HepG2 (cell line): ENCODE measurements around the gene UBE2L6. TPM values are rescaled to one million over a fixed set of nuclear protein-coding genes. Genes with fewer than 3 reads are reported as not detected.

Source experiments
- BRCA1 ChIP-seq: sonication (generic); formaldehyde crosslinking; IDR thresholded peaks from 2 replicates; pipeline ENCODE4 v1.4.0; 2020; ENCODE audit warnings: missing genetic modification reagents
- ERF ChIP-seq: IDR thresholded peaks from 2 replicates; pipeline ENCODE4 v1.6.1; 2018; ENCODE audit warnings: missing biosample characterization, missing genetic modification reagents
- HES4 ChIP-seq: sonication (generic); formaldehyde crosslinking; IDR thresholded peaks from 2 replicates; pipeline ENCODE4 v1.9.0; 2021; ENCODE audit warnings: mild to moderate bottlenecking, missing genetic modification reagents, borderline replicate concordance
- HNRNPL ChIP-seq: fragments of 200-400 bp; formaldehyde crosslinking; IDR thresholded peaks from 2 replicates; pipeline ENCODE4 v1.6.1; 2017; ENCODE audit warnings: mild to moderate bottlenecking, low read depth, low read length
- KDM6A ChIP-seq: IDR thresholded peaks from 2 replicates; pipeline ENCODE4 v1.6.1; 2016; ENCODE audit warnings: low read depth
- PPARG ChIP-seq: conservative IDR thresholded peaks from 2 replicates; pipeline ENCODE4 v1.6.1; 2016; ENCODE audit warnings: missing biosample characterization, missing genetic modification reagents
- RXRA ChIP-seq: sonication (generic); formaldehyde crosslinking; IDR thresholded peaks from 2 replicates; pipeline ENCODE4 v1.5.1; 2020; ENCODE audit warnings: missing genetic modification reagents
- SNAI1 ChIP-seq: sonication (generic); formaldehyde crosslinking; IDR thresholded peaks from 2 replicates; pipeline ENCODE4 v1.5.0; 2020; ENCODE audit warnings: mild to moderate bottlenecking, missing genetic modification reagents, borderline replicate concordance
- SOX6 ChIP-seq, 2 experiments: fragments of 450-650 bp in 1 of 2; sonication (generic) in 1 of 2; formaldehyde crosslinking in 1 of 2; IDR thresholded peaks; 2 replicates each; pipeline versions ENCODE4 v1.4.0 to v1.6.1; 2017 to 2020; ENCODE audit warnings: antibody characterized with exemption in 1 of 2, mild to moderate bottlenecking in 1 of 2, missing genetic modification reagents in 1 of 2
- YEATS2 ChIP-seq: sonication (generic); formaldehyde crosslinking; IDR thresholded peaks from 2 replicates; pipeline ENCODE4 v1.4.0; 2020; ENCODE audit warnings: missing genetic modification reagents, borderline replicate concordance
- ZNF253 ChIP-seq: sonication (generic); formaldehyde crosslinking; IDR thresholded peaks from 2 replicates; pipeline ENCODE4 v1.8.0; 2022; ENCODE audit warnings: mild to moderate bottlenecking, missing genetic modification reagents, borderline replicate concordance
- ZNF33B ChIP-seq: sonication (generic); formaldehyde crosslinking; IDR thresholded peaks from 2 replicates; pipeline ENCODE4 v1.5.1; 2020; ENCODE audit warnings: mild to moderate bottlenecking, missing genetic modification reagents
- ZNF619 ChIP-seq: sonication (generic); formaldehyde crosslinking; IDR thresholded peaks from 2 replicates; pipeline ENCODE4 v1.4.0; 2020; ENCODE audit warnings: mild to moderate bottlenecking, missing genetic modification reagents
- ZNF709 ChIP-seq: sonication (generic); formaldehyde crosslinking; IDR thresholded peaks from 2 replicates; pipeline ENCODE4 v1.5.0; 2020; ENCODE audit warnings: mild to moderate bottlenecking, missing genetic modification reagents
- polyA plus RNA-seq, 8 experiments: library from polyadenylated mRNA; depleted of rRNA in 3 of 8; stranded (reverse) in 7 of 8; unstranded in 1 of 8; fragments of >200 nt; fragmentation: Illumina TruSeq in 4 of 8; extraction: Trizol in 4 of 8; gene quantifications; 2 replicates each; pipeline versions ENCODE4 v1.2.1 to v1.2.3, GENCODE V29; 2011 to 2016; ENCODE audit warnings: low read depth in 4 of 8, missing spikeins in 1 of 8, mixed read lengths in 1 of 8; ENCODE audit not compliant: insufficient read depth in 1 of 8
- total RNA-seq, 5 experiments: library from RNA; depleted of rRNA; stranded (reverse); fragments of >200 nt; fragmentation: Illumina TruSeq; extraction: Trizol; gene quantifications; 2 replicates each; pipeline ENCODE4 v1.2.3, GENCODE V29; 2016; ENCODE audit warnings: low read depth in 1 of 5
- TF ChIP-seq, protein P1 (sequence below): sonication (generic); formaldehyde crosslinking; IDR thresholded peaks from 2 replicates; pipeline ENCODE4 v1.5.0; 2020; ENCODE audit warnings: mild to moderate bottlenecking, missing genetic modification reagents, borderline replicate concordance
- TF ChIP-seq, protein P2 (sequence below): sonication (generic); formaldehyde crosslinking; IDR thresholded peaks from 2 replicates; pipeline ENCODE4 v1.4.0; 2020; ENCODE audit warnings: low read depth, mild to moderate bottlenecking, missing genetic modification reagents
- TF ChIP-seq, protein P3 (sequence below): sonication (generic); IDR thresholded peaks from 2 replicates; pipeline ENCODE4 v1.6.1; 2016; ENCODE audit warnings: low read depth, borderline replicate concordance
- TF ChIP-seq, protein P4 (sequence below): sonication (generic); formaldehyde crosslinking; conservative IDR thresholded peaks from 2 replicates; pipeline ENCODE4 v1.8.0; 2022; ENCODE audit warnings: mild to moderate bottlenecking, moderate library complexity, missing genetic modification reagents
- TF ChIP-seq, protein P5 (sequence below): IDR thresholded peaks from 2 replicates; pipeline ENCODE4 v1.6.1; 2016; ENCODE audit warnings: mild to moderate bottlenecking, missing biosample characterization, missing genetic modification reagents
- TF ChIP-seq, protein P6 (sequence below): sonication (generic); formaldehyde crosslinking; IDR thresholded peaks from 2 replicates; pipeline ENCODE4 v1.5.0; 2020; ENCODE audit warnings: missing genetic modification reagents
- TF ChIP-seq, protein P7 (sequence below): IDR thresholded peaks from 2 replicates; pipeline ENCODE4 v1.6.1; 2016; ENCODE audit warnings: low read depth, borderline replicate concordance

Gene UBE2L6
- total and polyA plus RNA-seq, 2 of the 13 experiments (the other 11 are each of a cell fraction or from before 2014, with no cell fraction given) = 30.3 to 30.4 TPM

DNA sequence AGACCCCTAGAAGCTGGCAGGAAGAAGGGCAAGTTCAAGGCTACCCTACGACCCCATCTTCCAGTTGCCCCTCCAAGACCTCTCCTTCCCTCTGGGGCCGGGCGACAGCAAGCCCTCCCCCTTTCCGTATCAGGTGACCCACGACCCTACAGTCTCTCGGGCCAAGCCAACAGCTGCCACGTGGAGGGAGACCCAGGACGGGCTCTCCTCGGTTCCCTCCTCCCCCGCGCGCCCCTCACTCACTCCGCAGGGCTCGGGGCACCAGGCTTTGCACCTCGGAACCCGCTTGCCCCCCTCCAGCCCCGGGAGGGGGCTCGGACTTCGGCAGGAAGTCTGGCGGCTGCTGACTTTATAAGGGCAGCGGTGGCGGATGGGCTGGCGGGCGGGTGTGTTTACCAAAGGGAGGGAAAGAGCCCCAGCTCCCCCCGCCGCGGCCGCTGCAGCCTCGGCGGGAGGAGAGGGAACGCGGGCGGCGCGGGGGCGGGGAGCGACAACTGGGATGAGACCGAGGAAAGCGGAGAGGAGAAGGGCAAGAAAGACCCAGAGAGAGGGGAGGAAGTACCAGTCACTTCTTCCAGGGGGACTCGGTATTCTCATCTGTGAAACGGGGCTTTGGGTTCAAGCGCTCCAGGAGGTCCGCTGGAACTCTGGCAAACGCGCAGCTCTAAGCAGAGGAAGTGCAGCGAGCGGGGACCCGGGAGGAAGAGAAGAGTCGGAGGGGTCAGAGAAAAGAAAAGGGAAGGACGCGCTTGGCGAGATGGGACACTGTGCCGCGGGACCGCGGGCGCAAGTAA lies 52.7 kb downstream of the UBE2L6 start (continued):
- TF ChIP-seq BRCA1 (no peak), HES4 (CRISPR knock-in tag) (peak; percentile 32; the same call in 1 of the 2 replicates), SNAI1 (CRISPR knock-in tag) (peak; percentile 78; the same call in 1 of the 2 replicates), ZNF709 (CRISPR knock-in tag) (no peak; the same call in 1 of the 2 replicates), RXRA (CRISPR knock-in tag) (no peak), ZNF619 (CRISPR knock-in tag) (peak; percentile 31; the same call in 1 of the 2 replicates), YEATS2 (CRISPR knock-in tag) (peak; percentile 29; the same call in 1 of the 2 replicates), ZNF253 (no peak), ZNF33B (CRISPR knock-in tag) (0 out of 2 replicates have a peak, but pooled peaks have one; percentile 19), PPARG (CRISPR knock-in tag) (no peak), KDM6A (no peak), ERF (CRISPR knock-in tag) (peak; percentile 31; the same call in 1 of the 2 replicates), SOX6 (IDR thresholded peaks at IDR 0.05) (no peak), SOX6 (CRISPR knock-in tag; IDR thresholded peaks at IDR 0.05) (peak; percentile 58), HNRNPL (0 out of 2 replicates have a peak, but pooled peaks have one; percentile 55)
- TF ChIP-seq, protein P1, sequence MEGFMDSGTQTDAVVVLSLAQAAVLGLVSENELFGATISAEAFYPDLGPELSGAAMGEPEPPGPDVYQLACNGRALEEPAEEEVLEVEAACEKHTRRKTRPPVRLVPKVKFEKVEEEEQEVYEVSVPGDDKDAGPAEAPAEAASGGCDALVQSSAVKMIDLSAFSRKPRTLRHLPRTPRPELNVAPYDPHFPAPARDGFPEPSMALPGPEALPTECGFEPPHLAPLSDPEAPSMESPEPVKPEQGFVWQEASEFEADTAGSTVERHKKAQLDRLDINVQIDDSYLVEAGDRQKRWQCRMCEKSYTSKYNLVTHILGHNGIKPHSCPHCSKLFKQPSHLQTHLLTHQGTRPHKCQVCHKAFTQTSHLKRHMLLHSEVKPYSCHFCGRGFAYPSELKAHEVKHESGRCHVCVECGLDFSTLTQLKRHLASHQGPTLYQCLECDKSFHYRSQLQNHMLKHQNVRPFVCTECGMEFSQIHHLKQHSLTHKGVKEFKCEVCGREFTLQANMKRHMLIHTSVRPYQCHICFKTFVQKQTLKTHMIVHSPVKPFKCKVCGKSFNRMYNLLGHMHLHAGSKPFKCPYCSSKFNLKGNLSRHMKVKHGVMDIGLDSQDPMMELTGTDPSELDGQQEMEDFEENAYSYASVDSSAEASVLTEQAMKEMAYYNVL (CRISPR knock-in tag) = peak; percentile 54; the same call in 1 of the 2 replicates
- TF ChIP-seq, protein P2, sequence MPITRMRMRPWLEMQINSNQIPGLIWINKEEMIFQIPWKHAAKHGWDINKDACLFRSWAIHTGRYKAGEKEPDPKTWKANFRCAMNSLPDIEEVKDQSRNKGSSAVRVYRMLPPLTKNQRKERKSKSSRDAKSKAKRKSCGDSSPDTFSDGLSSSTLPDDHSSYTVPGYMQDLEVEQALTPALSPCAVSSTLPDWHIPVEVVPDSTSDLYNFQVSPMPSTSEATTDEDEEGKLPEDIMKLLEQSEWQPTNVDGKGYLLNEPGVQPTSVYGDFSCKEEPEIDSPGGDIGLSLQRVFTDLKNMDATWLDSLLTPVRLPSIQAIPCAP (CRISPR knock-in tag) = no peak
- TF ChIP-seq, protein P3, sequence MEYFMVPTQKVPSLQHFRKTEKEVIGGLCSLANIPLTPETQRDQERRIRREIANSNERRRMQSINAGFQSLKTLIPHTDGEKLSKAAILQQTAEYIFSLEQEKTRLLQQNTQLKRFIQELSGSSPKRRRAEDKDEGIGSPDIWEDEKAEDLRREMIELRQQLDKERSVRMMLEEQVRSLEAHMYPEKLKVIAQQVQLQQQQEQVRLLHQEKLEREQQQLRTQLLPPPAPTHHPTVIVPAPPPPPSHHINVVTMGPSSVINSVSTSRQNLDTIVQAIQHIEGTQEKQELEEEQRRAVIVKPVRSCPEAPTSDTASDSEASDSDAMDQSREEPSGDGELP = peak; percentile 71; the same call in 1 of the 2 replicates
- TF ChIP-seq, protein P4, sequence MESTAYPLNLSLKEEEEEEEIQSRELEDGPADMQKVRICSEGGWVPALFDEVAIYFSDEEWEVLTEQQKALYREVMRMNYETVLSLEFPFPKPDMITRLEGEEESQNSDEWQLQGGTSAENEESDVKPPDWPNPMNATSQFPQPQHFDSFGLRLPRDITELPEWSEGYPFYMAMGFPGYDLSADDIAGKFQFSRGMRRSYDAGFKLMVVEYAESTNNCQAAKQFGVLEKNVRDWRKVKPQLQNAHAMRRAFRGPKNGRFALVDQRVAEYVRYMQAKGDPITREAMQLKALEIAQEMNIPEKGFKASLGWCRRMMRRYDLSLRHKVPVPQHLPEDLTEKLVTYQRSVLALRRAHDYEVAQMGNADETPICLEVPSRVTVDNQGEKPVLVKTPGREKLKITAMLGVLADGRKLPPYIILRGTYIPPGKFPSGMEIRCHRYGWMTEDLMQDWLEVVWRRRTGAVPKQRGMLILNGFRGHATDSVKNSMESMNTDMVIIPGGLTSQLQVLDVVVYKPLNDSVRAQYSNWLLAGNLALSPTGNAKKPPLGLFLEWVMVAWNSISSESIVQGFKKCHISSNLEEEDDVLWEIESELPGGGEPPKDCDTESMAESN (CRISPR knock-in tag) = peak; percentile 26; the same call in 1 of the 2 replicates
- TF ChIP-seq, protein P5, sequence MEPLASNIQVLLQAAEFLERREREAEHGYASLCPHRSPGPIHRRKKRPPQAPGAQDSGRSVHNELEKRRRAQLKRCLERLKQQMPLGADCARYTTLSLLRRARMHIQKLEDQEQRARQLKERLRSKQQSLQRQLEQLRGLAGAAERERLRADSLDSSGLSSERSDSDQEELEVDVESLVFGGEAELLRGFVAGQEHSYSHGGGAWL (CRISPR knock-in tag) = 0 out of 2 replicates have a peak, but pooled peaks have one; percentile 61
- TF ChIP-seq, protein P6, sequence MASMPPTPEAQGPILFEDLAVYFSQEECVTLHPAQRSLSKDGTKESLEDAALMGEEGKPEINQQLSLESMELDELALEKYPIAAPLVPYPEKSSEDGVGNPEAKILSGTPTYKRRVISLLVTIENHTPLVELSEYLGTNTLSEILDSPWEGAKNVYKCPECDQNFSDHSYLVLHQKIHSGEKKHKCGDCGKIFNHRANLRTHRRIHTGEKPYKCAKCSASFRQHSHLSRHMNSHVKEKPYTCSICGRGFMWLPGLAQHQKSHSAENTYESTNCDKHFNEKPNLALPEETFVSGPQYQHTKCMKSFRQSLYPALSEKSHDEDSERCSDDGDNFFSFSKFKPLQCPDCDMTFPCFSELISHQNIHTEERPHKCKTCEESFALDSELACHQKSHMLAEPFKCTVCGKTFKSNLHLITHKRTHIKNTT (CRISPR knock-in tag) = no peak
- TF ChIP-seq, protein P7, sequence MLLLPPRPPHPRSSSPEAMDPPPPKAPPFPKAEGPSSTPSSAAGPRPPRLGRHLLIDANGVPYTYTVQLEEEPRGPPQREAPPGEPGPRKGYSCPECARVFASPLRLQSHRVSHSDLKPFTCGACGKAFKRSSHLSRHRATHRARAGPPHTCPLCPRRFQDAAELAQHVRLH (CRISPR knock-in tag) = peak; percentile 2; the same call in 1 of the 2 replicates
